Measurements from ENCODE around the gene ALG10.
"Not testable (repeated sequence)": the region's sequence is repeated elsewhere in the genome, so short reads cannot be mapped to it uniquely, and the experiment has no call there.

GRCh38 chr12:34008835-34009234 is 13.5 kb upstream of the ALG10 start:
- TF ChIP-seq EZH2 (IDR thresholded peaks at IDR 0.05; ENCODE audit: borderline replicate concordance, low read length); CTCF (conservative IDR thresholded peaks at IDR 0.05 in 1 of 2, IDR thresholded peaks at IDR 0.05 in 1 of 2; ENCODE audit: extremely low read depth in 1 of 2, insufficient read depth in 1 of 2, low read depth in 1 of 2, low read length in 2 of 2): not testable (repeated sequence)

Measured in mammary epithelial cell (primary cell).